CD4-positive, alpha-beta T cell treated with Interferon gamma for 1 hour (primary cell): Measurements from ENCODE around the gene SLC17A6.

Experiments used
- DNase-seq: peaks from one replicate; pipeline ENCODE4 v3.0.0-alpha.2; 2020

The SLC17A6 gene

GRCh38 chr11:22390283-22390655 lies 52.1 kb downstream of the SLC17A6 start:
- DNase-seq, result no peak

- no peak for DNase-seq
These were observed 54.4 kb downstream of the SLC17A6 start for GRCh38 chr11:22392561-22392960.

GRCh38 chr11:22405377-22405776 lies 67.2 kb downstream of the SLC17A6 start:
- no peak for DNase-seq

DNA sequence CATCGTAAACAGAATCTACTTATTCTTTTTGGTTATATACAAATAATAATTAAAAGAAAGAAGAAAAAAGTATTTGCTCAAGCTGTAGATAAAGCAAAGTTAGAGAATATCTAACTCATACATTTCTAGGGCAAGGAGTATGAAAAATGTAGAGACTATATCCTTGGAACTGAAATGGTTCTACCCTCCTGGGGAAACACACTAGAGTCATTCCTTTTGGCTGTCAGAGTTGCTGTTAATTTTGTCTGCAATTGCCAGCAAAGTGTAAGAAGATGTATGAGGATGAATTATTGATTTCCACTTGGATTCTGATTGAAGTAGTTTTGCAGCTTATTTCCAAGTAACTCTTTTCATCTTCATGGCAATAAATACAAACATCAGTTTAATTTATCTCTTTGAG lies 69.1 kb downstream of the SLC17A6 start:
- no peak for DNase-seq

DNA sequence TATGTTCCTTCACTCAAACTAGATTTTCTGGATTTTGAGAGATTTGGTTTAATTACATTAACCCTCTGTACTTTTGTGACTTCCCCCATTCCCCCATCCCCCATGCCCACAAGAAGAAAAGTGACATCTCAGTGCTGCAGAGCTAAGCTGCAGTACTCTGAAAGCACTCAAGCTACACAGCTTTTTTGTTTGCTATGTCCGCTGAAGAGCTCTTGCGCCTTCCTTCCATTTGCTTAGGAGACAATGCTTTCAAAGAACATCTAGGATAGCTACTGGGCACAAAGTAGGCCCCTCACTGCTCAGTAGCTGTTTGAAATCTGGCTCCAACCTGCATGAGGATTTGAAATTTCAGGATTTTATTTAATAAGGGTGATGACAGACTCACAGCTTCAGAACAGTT lies 69.7 kb downstream of the SLC17A6 start:
- DNase-seq, result no peak

- DNase-seq, result no peak
These were observed 77.3 kb downstream of the SLC17A6 start for GRCh38 chr11:22415476-22415875.

DNA sequence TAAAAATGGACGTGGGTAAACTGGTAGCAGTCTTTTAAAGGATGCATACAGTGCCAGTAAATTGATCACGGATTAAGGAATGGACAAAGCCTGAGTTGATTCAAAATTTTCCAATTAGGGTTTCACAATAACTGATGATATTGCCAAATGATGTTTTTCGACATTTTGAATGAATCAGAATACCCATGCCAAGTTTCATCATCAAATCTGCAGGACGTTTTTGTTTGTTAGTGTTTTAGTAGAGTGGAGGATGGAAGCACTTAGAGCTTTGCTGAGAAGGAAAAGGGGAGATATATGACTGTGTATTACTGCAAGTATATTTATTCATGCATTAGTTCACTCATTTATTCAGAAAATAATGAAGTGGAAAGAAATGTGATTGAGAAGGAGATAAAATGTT lies 78.3 kb downstream of the SLC17A6 start:
- DNase-seq, result no peak

DNA sequence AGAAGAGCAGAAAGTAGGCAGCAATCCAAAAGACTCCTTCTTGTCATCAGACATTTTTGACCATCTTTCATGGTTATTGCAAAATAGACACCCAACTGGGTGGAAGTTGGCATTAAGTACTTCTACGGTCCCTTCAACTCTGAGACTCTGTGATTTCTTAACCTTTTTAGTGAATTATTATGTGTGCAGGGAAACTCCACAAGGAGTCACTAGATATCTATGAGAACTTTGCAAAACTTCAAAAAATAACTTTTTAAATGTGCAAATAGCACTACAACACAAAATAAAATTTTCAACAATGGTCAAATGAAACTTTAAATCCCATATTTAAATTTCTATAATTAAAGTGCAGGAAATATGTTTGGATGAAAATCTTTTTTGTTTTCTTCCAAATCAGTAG lies 88.7 kb downstream of the SLC17A6 start:
- DNase-seq, result no peak
